ELR (cell line): Measurements from ENCODE around the gene DNAH1.

Experiments
- DNase-seq: peaks from one replicate; pipeline ENCODE4 v3.0.0-alpha.2; 2015; ENCODE audit warnings: low read depth

DNAH1 gene

DNA sequence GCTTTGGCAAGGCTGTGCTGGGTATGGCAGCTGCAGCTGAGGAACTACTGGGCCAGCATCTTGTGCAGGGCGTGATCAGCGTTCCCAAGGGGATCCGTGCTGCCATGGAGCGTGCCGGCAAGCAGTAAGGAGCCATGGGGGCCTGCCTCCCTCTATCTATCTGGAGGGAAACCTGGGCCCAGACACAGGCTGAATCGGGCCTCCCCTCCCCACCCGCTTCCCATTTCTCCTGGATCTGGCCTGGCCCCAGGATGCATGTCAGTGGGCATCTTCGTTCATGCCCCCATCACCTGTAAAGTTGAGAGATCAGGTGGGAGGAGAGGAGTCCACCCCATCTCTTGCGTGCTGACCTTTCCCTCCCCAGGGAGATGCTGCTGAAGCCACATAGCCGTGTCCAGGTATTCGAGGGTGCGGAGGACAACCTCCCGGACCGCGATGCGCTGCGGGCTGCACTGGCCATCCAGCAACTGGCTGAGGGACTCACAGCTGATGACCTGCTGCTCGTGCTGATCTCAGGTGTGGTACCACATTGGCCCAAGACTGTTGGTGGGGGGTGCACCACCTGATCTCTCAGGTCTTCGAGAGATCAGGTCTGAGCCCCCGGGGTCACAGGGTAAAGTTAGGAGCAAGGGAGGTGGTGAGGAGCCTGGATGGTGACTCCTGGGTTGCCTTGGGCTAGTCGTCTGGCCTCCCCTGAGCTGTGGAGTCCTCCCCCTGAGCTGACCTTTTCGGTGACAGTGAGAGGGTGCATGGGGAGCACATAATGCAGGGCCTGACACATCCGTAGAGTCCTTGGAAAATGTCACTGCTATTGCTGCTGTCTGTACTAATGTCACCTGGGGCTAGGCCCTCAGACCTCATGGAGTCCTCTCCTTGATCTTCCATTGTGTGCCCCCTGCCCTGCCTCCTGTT, 25.3 kb upstream of the DNAH1 start:
- no peak for DNase-seq

DNA sequence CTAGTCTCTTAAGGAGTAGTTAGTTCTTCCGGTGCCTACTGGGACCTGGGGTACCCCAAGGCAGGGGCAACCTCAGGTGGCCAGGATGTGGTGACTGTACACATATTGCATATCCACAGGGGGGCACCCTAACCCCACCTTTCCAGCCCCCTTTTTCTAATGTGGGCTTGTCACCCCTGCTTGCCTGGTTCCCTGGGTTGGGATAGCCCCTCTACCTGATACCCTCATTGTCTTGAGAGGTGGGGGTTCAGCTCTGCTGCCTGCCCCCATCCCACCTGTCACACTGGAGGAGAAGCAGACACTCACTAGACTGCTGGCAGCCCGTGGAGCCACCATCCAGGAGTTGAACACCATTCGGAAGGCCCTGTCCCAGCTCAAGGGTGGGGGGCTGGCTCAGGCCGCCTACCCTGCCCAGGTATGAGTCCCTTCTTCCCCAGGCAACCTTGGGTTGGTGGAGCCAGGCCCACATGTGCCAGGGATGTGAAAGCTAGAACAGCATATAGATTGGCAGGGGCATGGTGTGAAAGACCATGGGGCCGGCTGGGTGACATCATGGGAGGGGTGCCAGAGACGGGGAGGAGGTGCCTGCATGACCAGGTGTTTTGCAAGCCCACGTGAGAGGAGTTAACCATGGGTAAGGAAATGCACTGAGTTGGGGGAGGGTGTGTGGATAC, 24.5 kb upstream of the DNAH1 start:
- peak; percentile 36 for DNase-seq

DNA sequence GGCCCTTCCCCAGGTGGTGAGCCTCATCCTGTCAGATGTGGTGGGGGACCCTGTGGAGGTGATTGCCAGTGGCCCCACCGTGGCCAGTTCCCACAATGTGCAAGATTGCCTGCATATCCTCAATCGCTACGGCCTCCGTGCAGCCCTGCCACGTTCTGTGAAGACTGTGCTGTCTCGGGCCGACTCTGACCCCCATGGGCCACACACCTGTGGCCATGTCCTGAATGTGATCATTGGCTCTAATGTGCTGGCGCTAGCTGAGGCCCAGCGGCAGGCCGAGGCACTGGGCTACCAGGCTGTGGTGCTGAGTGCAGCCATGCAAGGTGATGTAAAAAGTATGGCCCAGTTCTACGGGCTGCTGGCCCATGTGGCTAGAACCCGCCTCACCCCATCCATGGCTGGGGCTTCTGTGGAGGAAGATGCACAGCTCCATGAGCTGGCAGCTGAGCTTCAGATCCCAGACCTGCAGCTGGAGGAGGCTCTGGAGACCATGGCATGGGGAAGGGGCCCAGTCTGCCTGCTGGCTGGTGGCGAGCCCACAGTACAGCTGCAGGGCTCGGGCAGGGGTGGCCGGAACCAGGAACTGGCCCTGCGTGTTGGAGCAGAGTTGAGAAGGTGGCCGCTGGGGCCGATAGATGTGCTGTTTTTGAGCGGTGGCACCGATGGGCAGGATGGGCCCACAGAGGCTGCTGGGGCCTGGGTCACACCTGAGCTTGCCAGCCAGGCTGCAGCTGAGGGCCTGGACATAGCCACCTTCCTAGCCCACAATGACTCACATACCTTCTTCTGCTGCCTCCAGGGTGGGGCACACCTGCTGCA, 23.7 kb upstream of the DNAH1 start:
- no peak for DNase-seq

DNA sequence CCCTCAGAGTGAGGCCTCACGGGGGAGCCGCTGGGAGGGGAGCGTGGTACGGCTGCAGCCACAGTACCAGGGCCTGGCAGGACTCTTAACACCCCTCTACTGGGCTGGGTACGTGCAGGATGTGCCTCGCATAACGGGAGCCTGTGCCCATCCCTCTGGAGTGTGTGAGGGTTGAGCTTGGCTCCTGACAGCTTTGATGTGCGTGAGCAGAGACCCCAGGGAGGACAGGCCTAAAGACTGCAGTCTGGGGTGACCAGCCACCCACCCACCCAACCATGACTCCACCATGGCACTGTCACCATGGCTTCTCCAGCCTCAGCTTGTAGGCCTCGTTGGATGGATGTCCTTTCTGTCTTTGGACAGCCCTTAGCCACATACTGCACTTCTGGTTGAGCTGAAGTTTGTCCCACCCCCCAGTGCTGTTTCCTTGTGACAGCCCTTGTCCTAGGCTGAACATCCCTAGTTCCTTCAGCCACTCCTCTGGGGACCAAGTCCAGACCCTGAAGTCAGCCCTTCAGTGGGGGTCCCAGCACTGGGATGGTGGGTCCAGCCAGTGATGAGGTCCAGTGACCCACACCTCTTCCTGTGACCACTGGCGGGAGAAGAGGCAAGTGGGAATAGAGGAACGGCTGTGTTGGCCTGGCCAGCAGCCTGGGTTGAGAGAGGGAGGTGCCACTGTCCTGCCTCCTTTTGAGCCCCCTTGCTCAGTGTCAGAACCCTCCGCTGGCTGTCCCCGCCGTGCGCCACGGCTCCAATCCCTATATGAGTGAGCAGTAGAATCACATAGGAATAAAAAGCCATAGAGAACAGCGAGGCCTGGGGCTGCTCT, 22.4 kb upstream of the DNAH1 start:
- DNase-seq: no peak

DNA sequence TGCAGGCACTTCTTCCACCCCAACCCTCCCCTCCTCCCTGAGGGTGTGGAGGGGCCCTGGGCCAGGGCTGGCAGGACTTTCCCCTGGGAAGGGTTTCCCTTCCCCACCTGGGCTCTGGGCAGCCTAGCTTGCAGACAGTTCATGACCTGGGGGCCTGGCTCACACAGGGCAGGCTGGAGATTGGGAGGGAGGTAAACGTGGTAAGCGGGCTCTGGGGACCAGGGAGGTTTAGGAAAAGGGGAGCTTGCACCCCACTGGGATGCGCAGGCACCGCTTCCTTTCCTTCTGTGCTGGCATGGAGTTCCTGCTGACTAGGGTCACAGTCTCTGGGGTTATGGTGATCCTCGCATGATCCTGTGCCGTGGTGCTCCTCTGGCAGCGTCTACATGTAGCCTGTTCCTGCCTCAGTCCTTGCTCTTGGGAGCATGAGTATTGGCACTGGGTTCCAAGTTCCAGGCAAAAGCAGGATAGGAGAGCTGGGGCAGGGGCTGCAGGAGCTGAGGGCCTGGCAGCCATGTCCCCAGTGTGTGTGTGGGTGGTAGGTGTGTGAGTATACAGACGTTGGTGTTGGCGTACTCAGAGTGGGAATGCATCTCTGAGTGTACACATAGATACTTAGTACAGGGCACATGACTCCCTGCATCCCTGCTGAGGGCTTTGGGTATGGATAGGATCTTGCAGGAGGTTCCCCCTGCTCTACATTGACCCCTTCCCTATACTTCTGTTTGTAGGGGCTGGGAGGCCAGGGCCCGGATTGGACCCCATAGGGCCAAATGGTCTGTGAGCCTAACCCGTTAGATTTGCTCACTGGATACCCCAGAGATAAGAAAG, 21.6 kb upstream of the DNAH1 start:
- no peak for DNase-seq

DNA sequence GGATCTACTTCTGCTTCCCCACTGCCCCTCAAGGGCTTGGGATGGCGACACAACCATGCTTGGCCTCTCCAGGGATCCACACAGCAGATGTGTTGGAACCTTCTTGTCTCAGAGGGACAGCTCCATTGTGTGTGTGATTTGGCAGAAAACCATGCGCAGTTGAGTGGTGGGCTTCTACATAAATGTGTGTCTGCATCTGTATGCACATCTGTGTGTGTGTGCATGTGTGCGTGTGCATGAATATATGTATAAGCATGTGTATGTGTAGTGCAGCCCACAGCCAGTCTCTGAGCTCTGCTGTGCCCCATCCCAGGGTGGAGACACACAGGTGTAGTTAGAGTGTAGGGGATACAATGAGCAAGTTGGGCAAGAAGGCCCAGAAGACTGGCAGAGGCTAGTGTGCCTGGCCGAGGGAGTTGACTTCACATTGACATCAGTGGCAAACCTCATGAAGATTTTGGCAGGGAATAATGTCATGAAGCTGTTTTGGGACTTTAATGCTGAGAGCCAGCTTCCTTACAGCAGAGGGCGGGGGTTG, 20.4 kb upstream of the DNAH1 start:
- no peak for DNase-seq

DNA sequence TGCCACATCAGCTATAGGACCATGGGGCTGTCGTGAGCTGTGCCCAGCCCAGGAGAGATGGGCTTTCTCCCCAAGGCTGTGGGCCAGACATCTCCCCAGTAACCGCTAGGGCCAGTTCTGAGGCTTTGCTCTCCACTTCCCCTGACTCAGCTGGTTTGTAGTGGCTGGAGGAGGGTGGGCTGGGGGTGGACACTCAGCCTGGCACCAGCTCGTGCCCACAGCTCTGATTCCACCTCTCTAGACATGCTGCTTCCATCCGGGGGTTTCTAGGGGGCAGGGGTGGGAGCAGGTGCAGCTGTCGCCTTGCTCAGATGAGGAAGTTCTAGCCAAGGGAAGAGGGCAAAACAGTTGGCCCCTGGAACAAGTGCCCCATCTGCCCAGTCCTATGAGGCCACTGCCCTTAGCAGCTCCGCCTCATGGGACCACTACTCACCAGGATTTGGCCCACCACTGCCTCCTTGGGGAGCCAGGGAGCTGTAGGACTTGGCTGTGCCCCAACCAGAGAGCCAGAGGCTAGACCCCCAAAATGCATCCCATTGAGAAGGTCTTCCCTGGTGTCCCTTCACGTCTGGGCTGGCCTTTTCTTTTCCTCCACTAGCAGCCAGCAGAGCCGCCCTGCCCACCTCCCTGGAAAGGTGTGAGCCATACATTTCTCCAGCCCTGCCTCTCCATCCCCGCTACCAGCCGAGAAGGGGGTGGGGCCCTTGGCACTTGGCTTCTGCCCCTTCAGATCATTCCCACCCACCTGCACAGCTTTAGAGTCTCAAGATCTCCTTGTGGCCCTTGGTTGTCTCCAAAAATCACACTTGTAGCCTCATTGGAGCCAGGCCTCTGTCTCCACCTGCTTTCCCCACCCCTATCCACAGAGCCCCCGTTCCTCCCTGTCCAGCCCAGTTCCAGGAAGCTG, 18.6 kb upstream of the DNAH1 start:
- DNase-seq: no peak

DNA sequence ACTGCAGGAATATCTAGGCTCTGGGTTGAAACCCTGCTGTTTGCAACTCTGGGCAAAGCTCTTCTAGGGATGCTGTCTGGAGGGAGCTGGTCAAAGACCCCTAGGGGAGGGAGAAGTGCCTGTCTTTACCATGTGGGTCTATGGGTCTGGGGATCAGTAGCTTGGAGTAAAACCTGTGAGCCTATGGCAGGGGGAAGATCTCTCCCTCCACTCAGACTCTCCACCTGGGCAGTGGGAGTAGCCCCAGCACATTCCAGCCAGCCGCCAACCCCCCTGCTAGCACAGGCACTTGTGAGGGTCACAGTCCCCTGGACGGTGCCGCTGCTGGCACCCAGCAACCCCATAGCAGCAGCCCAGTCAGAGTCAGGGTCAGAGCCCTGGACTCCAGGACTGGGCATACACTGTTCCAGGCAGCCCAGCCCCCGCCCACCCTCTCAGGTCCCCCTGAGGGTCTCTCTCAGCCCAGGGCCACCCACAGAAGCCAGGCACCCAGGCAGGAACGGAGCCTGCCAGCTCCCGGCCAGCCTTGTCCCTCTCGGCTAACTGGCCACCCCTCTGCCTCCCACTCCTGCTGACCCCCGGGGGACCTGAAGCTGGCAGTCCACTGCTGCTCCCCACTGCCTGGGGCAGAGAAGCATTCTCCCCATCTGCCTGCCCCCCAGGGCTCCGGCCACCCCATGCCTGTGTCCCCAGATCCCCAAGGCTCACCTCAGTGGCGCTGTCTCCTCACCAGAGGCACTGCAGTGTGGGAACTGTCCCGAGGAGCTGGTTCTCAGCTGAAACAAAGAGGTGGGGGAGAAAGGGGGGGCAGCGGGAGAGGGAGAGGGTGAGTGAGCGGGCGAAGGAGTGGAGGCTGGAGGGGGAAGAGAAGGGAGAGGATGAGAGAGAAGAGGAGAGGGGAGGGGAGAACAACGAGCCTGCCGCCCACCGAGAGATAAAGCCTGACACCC, 17.7 kb upstream of the DNAH1 start:
- no peak for DNase-seq

DNA sequence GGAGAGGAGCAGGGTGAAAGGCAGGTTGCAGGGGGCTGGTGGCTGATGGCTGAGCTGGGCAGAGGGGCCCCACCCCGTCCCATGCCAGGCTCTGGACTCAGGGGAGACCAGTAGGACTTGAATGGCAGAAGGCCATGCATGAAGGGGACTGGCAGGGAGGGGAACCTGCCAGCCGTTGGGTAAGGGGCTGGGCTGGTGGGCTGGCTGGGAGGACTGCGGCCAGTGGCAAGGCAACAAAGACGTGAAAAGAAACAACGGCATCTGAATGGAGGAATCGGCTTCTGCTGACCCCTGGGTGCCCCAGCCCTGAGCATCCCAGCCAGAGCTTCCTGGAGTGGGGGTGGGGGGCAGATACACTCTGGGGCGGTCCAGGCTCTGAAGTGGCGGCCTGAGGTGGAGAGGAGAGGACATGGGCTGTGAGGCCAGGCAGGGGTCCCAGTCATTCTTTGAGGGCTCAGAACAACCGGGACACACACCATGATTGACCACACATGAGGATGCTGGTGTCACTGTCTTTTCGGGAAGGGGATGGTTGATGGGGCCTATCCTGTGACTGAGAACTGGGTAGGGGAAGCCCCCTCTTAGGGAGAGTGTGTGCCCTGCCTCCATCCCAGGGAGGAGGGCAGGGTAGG, 16.8 kb upstream of the DNAH1 start:
- no peak for DNase-seq

DNA sequence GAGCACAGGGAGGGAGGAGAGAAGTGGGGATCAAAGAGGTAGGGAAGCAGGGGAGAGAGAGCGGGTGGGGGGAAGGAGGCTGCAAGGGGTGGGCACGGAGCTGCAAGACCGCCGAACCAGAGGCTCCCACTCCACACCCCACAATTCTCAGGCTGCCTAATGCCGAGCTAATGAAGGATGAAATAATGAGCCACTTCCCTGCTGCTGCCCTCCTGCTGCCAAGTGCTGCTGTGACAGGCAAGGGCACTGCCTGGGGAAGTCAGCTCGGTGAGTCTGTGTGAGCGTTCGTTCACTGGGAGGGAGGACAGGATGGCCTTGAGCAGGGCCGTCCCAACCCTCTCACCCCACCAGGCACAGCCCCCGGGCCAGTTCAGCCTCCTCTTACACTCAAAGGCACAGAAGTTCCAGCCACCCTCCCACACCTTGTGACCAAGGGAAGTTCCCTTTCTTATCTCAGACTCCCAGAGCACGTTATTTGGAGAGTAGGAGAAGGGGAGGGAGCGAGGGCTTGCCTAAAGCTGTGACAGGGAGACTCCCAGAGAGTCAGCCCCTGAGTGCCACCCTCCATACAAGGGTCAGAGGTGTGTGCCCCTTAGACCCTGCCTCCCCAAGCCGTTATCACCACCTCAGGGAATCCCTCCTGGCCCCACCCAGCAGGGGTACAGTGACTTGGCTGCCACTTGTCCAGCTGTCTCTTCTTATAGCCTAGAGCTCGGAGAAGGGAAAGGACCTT, 16.1 kb upstream of the DNAH1 start:
- DNase-seq: peak; percentile 44

DNA sequence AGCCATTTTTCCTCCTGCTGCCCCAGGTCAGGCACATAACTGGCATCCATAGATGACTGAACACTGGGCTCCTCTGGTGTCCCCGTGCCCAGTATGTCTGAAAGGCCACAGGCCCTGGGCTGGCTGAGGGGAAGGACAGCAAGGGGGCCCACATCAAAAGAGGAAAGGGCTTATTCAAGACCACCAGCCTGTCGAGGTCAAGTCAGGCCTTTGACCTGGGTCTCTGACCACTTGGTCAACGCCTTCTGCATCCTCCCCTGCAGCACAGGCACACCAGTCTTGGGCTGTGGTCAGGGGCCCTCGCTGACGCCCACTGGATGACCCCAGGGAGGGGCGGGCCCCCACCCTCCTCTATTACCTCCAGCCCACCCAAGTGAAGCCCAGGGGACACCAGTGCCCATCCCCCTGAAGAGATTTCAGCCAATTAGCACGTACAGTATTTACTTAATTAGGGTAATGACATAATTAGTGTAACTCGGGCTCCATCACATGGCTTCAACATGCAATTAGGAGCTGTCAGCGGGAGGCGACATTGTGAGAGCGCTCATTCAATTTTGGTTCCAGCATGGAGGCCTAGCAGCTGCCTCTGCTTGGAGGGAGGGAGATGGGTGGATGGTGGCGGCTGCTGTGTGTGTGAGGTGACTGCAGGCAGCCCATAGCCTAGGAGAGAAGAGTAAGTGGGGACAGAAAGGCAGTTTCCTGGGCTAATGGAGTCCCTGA, 13.5 kb upstream of the DNAH1 start:
- no peak for DNase-seq

DNA sequence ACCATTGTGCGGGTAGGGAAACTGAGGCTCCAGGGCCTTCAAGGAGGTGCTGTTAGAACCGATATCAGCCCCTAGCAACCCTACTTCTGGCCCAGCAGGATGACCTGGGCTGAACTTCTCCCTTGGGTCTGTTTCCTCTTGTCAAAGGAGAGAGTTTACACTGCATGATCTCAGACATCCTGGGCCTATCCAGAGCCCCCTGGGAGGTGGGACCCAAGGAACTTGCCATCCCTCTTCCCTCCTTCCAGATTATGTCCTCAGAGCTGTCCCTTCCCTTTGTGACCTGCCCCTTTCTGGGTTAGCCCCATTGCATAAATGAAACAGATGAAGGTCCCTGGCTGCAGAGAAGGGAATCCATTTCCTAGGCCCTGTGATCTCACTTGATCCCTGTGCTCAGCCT, 12.3 kb upstream of the DNAH1 start:
- no peak for DNase-seq

DNA sequence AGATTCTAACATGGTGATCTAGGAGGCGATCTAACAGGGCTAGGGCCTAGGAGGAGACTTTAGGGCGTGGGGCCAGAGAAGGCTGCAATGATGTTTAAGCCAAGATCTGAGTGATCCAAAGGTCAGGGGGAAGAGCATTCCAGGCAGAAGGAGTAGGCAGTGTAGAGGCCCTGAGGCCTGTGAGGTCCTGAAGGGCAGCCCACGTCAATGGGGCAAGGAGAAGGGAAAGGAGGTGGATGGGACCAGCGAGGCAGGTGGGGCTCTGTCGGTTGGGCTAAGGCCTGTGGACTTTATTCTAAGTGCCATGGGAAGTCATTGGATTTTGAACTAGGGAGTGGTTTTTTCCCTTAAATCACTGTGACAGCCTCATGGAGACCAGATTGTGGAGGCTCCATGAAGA, 10.2 kb upstream of the DNAH1 start:
- DNase-seq: no peak

DNA sequence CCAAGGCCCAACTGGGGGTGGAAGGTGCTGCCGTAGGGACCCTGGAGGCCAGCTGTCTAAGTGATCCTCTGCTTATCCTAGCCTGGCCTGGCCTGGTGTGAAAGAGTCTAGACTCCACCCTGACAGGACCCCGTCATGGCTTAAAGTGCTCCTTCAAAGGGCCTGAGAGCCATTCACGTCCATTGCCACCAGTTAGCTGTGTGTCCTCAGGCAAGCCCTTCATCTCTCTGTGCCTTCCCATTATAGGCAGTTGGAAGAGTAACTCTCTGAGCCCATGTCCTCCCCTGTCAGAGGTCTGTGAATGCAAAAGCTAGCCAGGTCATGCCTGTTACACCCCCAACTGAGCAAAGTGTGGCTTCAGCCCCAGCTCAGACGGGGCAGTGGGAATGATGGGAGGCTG, 9.1 kb upstream of the DNAH1 start:
- DNase-seq: no peak

DNA sequence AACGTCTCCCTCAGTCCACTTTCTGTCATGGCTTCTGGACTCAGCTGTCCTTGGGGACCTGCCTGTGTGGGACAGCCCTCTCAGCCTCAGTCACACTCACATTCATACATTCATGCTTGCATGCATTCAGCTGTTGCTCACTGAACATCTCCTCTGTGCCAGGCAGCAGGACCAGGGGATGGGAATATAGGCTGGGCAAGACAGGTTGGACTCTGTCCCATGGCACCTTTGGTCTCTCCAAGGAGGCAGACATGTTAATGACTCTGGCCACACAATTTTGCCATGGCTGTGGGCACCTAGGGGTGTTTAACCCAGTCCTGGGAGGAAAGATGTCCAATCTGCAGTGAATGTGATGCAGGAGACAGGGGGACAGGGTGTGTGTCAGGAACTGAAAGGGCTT, 7.8 kb upstream of the DNAH1 start:
- DNase-seq: no peak

DNA sequence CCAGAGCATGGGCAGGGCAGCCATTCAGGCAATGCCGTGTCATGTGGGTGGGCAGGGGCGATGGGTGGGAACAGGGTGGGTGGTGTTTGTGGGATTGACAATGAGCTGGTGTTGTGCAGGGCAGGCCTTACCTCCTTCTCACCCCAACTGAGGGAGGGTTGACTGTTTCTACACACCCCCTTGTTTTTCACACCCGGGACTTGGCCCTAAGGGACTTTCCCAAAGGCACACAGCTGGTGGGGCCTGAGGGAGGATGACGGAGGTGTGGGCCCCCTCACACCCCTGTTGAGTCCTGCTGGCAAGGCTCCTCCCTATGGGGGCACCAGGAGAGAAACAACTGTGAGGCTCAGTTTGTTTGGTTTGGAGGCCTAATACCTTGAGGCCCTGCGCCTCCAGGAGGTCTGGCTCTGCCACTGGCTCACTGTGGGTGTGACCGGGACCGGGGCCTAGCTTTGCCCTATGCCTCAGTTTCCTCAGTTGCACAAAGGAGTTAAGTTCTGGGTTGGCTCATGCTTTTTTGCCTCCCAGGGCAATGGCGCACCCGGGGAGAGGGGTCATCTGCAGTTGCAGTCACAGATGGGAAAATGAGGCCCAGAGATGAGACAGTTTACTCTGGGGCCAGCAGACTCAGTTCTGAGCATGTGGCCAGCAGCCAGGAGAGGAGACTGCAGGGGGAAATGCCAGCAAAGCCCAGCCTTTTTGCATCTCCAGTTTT, 5.1 kb upstream of the DNAH1 start:
- no peak for DNase-seq
